ENCODE results near the gene PCSK5. TPM values are rescaled to one million over a fixed set of nuclear protein-coding genes. Genes with fewer than 3 reads are reported as not detected.
A peak's percentile ranks its signal among the peaks of the same experiment; 100 is the strongest.

Gene PCSK5
- polyA plus RNA-seq, 1 experiment, result 0.74 TPM

- CTCF ChIA-PET, result interaction anchor here (1.3 to 2.5 kb wide), 3 partner anchors 11 to 408 kb away, joined by 4 to 8 read pairs (median 5); no protein-coding TSS in a partner anchor
- DNase-seq (ENCODE audit: low read depth), result no peak
- no peaks in the 10 kb centered on the region for H3K36me3 ChIP-seq (ENCODE audit: control insufficient read depth, insufficient read depth, low read length)
- POLR2A ChIA-PET, result no interaction called here
- H3K27me3 ChIP-seq (ENCODE audit: control insufficient read depth, insufficient read depth, low read length), result peaks cover 8% of the 10 kb centered on the region
- H3K4me3 ChIP-seq (ENCODE audit: low read depth, low read length), result peak overlapping the region; percentile 57
- TF ChIP-seq CTCF (IDR thresholded peaks at IDR 0.05; ENCODE audit: insufficient read depth, low read depth, low read length), result no peak
Observed at GRCh38 chr9:75889577-75889976, 896 bp upstream of the PCSK5 start.

DNA sequence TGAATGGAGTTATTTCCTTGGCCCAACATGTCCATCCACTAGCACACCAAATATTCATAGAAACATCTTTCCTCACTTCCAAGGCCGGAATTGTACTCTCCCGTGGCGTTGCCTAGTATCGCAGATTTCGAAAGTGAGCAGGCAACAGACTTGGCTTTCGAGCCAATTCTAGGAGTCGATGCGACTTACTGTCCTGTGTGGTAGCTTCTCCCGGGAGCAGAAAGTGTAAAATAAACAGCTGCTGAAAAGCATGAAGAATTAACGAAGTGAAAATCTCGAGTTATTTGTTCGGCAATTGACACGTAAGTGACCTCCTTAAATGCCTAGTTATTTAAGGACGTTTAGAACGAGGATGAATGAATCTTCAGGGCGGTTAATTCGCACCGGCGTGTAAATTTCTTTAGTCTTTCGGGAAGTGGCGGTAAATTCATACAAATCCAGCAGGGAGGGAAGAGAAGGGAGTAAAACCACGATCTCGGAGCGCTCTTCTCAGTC is 449 bp upstream of the PCSK5 start:
- no peak for DNase-seq (ENCODE audit: low read depth)
- peaks cover 8% of the 10 kb centered on the region for H3K27me3 ChIP-seq (ENCODE audit: control insufficient read depth, insufficient read depth, low read length)
- H3K36me3 ChIP-seq (ENCODE audit: control insufficient read depth, insufficient read depth, low read length), result no peaks in the 10 kb centered on the region
- ChIA-PET CTCF (interaction anchor here (1.0 to 2.5 kb wide), 4 partner anchors 11 to 408 kb away, joined by 3 to 8 read pairs (median 4); no protein-coding TSS in a partner anchor), POLR2A (no interaction called here)
- peak overlapping the region; percentile 57 for H3K4me3 ChIP-seq (ENCODE audit: low read depth, low read length)
- TF ChIP-seq CTCF (IDR thresholded peaks at IDR 0.05; ENCODE audit: insufficient read depth, low read depth, low read length), result no peak

DNA sequence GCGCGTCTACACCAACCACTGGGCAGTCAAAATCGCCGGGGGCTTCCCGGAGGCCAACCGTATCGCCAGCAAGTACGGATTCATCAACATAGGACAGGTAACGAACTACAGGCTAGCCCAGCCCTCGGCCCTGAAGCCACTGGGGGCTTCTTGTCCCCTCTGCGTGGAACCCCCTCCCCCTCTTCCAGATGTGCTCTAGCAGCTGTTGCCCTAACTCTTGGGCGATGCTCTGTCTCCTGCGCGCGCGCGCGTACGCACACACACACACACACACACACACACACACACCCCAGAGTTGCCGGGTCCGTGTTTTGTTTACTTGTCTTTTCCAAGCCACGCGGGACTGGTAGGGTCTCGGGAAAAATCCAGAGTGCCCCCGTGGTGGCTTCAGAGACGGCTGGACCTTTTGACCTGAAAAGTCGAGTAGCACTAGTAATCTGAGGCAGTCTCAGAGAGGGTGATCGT is 836 bp downstream of the PCSK5 start:
- no peak for DNase-seq (ENCODE audit: low read depth)
- POLR2A ChIA-PET, result interaction anchor here (0.6 kb wide), 1 partner anchor 237 kb away, joined by 4 read pairs; no protein-coding TSS in a partner anchor
- Histone ChIP-seq H3K4me3 (ENCODE audit: low read depth, low read length) (peak overlapping the region; percentile 57), H3K36me3 (ENCODE audit: control insufficient read depth, insufficient read depth, low read length) (no peaks in the 10 kb centered on the region), H3K27me3 (ENCODE audit: control insufficient read depth, insufficient read depth, low read length) (peaks cover 8% of the 10 kb centered on the region)
- TF ChIP-seq CTCF (IDR thresholded peaks at IDR 0.05; ENCODE audit: insufficient read depth, low read depth, low read length), result no peak
- CTCF ChIA-PET, result interaction anchor here (2.5 kb wide), 1 partner anchor 25 kb away, joined by 8 read pairs; no protein-coding TSS in a partner anchor

GRCh38 chr9:75891771-75892215 is 1.3 kb downstream of the PCSK5 start:
- TF ChIP-seq CTCF (IDR thresholded peaks at IDR 0.05; ENCODE audit: insufficient read depth, low read depth, low read length), result no peak
- H3K4me3 ChIP-seq (ENCODE audit: low read depth, low read length), result peak overlapping the region; percentile 57
- CTCF ChIA-PET, result interaction anchor here (0.7 kb wide), 1 partner anchor 14 kb away, joined by 3 read pairs; no protein-coding TSS in a partner anchor
- DNase-seq (ENCODE audit: low read depth), result no peak
- H3K27me3 ChIP-seq (ENCODE audit: control insufficient read depth, insufficient read depth, low read length), result peaks cover 8% of the 10 kb centered on the region
- POLR2A ChIA-PET, result interaction anchor here (0.6 kb wide), 1 partner anchor 237 kb away, joined by 4 read pairs; no protein-coding TSS in a partner anchor
- H3K36me3 ChIP-seq (ENCODE audit: control insufficient read depth, insufficient read depth, low read length), result no peaks in the 10 kb centered on the region

DNA sequence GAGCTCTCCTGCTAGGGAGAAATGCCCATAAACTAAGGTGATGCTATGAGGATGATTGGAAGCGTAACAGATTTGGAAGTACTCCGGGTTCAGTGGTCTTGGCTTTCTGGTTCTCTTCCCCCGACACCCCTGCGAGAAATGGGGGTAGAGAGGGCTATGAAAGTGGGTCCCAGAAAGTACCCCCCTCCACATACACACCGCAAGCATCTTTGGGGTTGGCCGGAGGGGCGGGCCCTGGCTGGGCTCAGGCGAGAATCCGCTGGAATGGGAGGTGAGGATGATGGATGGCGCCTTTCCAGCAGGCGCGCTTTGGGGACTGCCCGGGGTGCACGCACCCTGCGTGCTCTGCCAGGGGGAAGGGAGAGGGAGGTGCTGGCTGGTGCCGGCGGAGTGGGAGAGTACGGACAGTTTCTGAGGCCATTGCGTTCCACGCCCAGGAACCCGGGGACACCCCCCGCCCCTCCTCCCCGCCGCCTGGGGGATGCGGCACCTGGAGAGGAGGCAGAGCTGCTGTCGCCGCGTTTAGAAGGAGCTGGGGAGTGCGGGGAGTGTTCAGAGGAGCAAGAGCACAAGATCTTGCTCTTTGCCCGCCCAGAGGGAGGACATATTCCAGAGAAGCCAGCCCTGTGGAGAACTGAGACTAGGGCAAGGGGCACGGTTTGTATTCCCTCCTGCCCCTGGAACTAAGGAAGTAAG is 1.9 kb downstream of the PCSK5 start:
- H3K4me3 ChIP-seq (ENCODE audit: low read depth, low read length), result peak overlapping the region; percentile 3; the same call in 1 of the 2 replicates
- DNase-seq (ENCODE audit: low read depth), result no peak
- H3K36me3 ChIP-seq (ENCODE audit: control insufficient read depth, insufficient read depth, low read length), result no peaks in the 10 kb centered on the region
- no peak for TF ChIP-seq CTCF (IDR thresholded peaks at IDR 0.05; ENCODE audit: insufficient read depth, low read depth, low read length)
- ChIA-PET POLR2A (no interaction called here), CTCF (interaction anchor here (0.7 kb wide), 1 partner anchor 14 kb away, joined by 3 read pairs; no protein-coding TSS in a partner anchor)
- peaks cover 8% of the 10 kb centered on the region for H3K27me3 ChIP-seq (ENCODE audit: control insufficient read depth, insufficient read depth, low read length)
